Measurements from ENCODE around the gene EIF1.

DNA sequence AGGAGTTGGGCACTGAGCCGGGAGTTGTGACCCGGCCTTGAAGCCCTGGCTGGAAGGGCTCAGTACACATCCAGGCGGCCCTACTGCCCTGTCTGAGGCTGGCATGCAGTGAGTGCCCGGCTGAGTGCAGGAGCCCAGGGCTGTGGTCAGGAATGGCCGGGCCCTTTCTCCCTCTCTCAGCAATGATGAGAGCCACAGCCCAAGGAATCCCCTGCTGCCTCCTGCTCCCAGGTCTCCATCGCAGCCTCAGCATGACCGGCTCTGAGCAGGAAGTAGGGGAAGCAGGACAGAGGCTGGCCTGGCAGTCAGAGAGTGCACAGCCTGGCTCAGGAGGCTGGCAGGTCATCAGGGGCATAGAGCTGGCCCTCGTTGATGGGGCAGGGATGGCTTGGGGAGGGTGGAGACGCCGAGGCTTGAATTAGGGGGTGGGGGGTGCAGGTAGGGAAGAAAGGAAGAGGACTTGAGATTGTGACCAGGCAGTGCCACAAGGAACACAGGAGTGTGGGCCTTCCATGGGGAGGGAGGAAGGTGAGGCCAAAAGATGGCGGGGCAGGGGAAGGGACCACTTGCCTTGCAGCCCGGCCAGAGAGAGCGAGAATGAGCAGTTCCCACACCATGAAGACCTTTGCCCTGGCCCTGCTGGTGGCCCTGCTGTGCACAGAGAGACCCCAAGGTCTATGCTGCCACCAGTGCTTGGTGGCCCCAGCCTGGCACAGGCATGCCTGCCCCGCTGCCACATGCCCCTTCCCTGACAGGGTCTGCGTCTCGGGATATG, 32.2 kb upstream of the EIF1 start:
- TF ChIP-seq, protein P1, sequence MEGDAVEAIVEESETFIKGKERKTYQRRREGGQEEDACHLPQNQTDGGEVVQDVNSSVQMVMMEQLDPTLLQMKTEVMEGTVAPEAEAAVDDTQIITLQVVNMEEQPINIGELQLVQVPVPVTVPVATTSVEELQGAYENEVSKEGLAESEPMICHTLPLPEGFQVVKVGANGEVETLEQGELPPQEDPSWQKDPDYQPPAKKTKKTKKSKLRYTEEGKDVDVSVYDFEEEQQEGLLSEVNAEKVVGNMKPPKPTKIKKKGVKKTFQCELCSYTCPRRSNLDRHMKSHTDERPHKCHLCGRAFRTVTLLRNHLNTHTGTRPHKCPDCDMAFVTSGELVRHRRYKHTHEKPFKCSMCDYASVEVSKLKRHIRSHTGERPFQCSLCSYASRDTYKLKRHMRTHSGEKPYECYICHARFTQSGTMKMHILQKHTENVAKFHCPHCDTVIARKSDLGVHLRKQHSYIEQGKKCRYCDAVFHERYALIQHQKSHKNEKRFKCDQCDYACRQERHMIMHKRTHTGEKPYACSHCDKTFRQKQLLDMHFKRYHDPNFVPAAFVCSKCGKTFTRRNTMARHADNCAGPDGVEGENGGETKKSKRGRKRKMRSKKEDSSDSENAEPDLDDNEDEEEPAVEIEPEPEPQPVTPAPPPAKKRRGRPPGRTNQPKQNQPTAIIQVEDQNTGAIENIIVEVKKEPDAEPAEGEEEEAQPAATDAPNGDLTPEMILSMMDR (optimal IDR thresholded peaks at IDR 0.05 in 1 of 3, IDR thresholded peaks at IDR 0.05 in 1 of 3, conservative IDR thresholded peaks at IDR 0.05 in 1 of 3; ENCODE audit: extremely low read depth in 1 of 3, insufficient read depth in 2 of 3, low read length in 3 of 3), result no peak
- no peak for TF ChIP-seq EZH2 (IDR thresholded peaks at IDR 0.05; ENCODE audit: low read length)
